SK-N-SH (cell line): ENCODE measurements around the gene CCR8. TPM values are rescaled to one million over a fixed set of nuclear protein-coding genes. Genes with fewer than 3 reads are reported as not detected.

ENCODE experiments used
- CTCF ChIA-PET: fragments of 300-600, 350-600 bp; formaldehyde crosslinking; extraction: SDS; loops from one replicate; lab custom pipeline; 2021; lab: Yijun Ruan, JAX
- POLR2A ChIA-PET: fragments of 350-600 bp; sonication (Branson Sonifier 250); formaldehyde crosslinking; extraction: SDS; loops from one replicate; lab custom pipeline; 2020; ENCODE audit warnings: antibody characterized with exemption, inconsistent platforms; lab: Yijun Ruan, JAX
- DNase-seq: peaks from one replicate; pipeline ENCODE4 v3.0.0; 2012
- H2AFZ ChIP-seq: fragments of 200-600 bp; sonication (generic); 2 replicates; pipeline ENCODE4 v1.8.1; 2016; ENCODE audit warnings: antibody characterized with exemption, mild to moderate bottlenecking, low read depth
- H3F3A ChIP-seq: fragments of 200-600 bp; sonication (generic); replicated peaks from 2 replicates; pipeline ENCODE3; 2016; ENCODE audit warnings: antibody characterized with exemption, mild to moderate bottlenecking; ENCODE audit not compliant: insufficient read depth
- H3K27ac ChIP-seq, 2 experiments: fragments of 200-500 bp in 1 of 2; fragments of 200-600 bp in 1 of 2; sonication (Bioruptor generic) in 1 of 2; sonication (generic), shearing (Covaris generic) in 1 of 2; 2 replicates each; pipeline versions ENCODE4 v1.5.1 to v1.6.1; 2014 to 2016; ENCODE audit warnings: low read depth in 2 of 2, inconsistent platforms in 1 of 2, low read length in 1 of 2, mild to moderate bottlenecking in 1 of 2, mixed read lengths in 1 of 2
- H3K27me3 ChIP-seq: fragments of 200-600 bp; sonication (generic), shearing (Covaris generic); 2 replicates; pipeline ENCODE4 v1.6.1; 2016; ENCODE audit warnings: mixed run types; ENCODE audit not compliant: insufficient read depth
- H3K36me3 ChIP-seq, 2 experiments: fragments of 200-500 bp in 1 of 2; fragments of 200-600 bp in 1 of 2; sonication (Bioruptor generic) in 1 of 2; sonication (generic) in 1 of 2; replicated peaks in 1 of 2; 2 replicates each; pipeline versions ENCODE3 to v1.5.1; 2014 to 2016; ENCODE audit warnings: low read length in 1 of 2, mild to moderate bottlenecking in 1 of 2; ENCODE audit not compliant: insufficient read depth in 2 of 2, control insufficient read depth in 1 of 2
- H3K4me1 ChIP-seq, 2 experiments: fragments of 200-500 bp in 1 of 2; fragments of 200-600 bp in 1 of 2; sonication (Bioruptor generic) in 1 of 2; sonication (generic), shearing (Covaris generic) in 1 of 2; 2 replicates each; pipeline versions ENCODE4 v1.5.1 to v1.6.1; 2014 to 2016; ENCODE audit warnings: low read depth in 1 of 2, low read length in 1 of 2, mixed run types in 1 of 2; ENCODE audit not compliant: insufficient read depth in 2 of 2, control insufficient read depth in 1 of 2
- H3K4me2 ChIP-seq: fragments of 200-600 bp; sonication (generic), shearing (Covaris generic); 2 replicates; pipeline ENCODE4 v1.6.1; 2017; ENCODE audit warnings: mixed run types
- H3K4me3 ChIP-seq, 2 experiments: fragments of 200-500 bp in 1 of 2; fragments of 200-600 bp in 1 of 2; sonication (Bioruptor generic) in 1 of 2; sonication (generic), shearing (Covaris generic) in 1 of 2; 2 replicates each; pipeline versions ENCODE4 v1.5.1 to v1.8.1; 2014 to 2016; ENCODE audit warnings: low read depth in 2 of 2, inconsistent platforms in 1 of 2, low read length in 1 of 2, mild to moderate bottlenecking in 1 of 2, mixed read lengths in 1 of 2, moderate library complexity in 1 of 2
- H3K79me2 ChIP-seq: fragments of 200-600 bp; sonication (generic); 2 replicates; pipeline ENCODE4 v1.8.1; 2017; ENCODE audit warnings: mild to moderate bottlenecking; ENCODE audit not compliant: insufficient read depth
- H3K9ac ChIP-seq: fragments of 200-600 bp; sonication (generic); 2 replicates; pipeline ENCODE4 v1.6.1; 2017; ENCODE audit warnings: mixed run types
- H3K9me2 ChIP-seq: fragments of 200-600 bp; sonication (generic); 2 replicates; pipeline ENCODE4 v1.6.1; 2017; ENCODE audit warnings: mixed run types
- H3K9me3 ChIP-seq: fragments of 200-600 bp; sonication (generic); 2 replicates; pipeline ENCODE4 v1.6.1; 2017; ENCODE audit warnings: mixed run types, mild to moderate bottlenecking, moderate library complexity
- H4K20me1 ChIP-seq: fragments of 200-600 bp; sonication (generic); 2 replicates; pipeline ENCODE4 v1.6.1; 2017; ENCODE audit warnings: mild to moderate bottlenecking, mixed run types; ENCODE audit not compliant: insufficient read depth
- CHD2 ChIP-seq: fragments of 150-350 bp; IDR thresholded peaks from 2 replicates; pipeline ENCODE4 v1.6.1; 2018; ENCODE audit warnings: low read length; ENCODE audit not compliant: partially characterized antibody
- EZH2phosphoT487 ChIP-seq: fragments of 200-600 bp; sonication (generic); IDR thresholded peaks from 2 replicates; pipeline ENCODE4 v1.6.1; 2017; ENCODE audit warnings: low read depth, mixed run types, mild to moderate bottlenecking, antibody characterized with exemption, moderate library complexity, borderline replicate concordance
- FOSL2 ChIP-seq: IDR thresholded peaks from 2 replicates; pipeline ENCODE4 v1.4.0; 2012; ENCODE audit warnings: low read depth, mild to moderate bottlenecking, moderate library complexity, borderline replicate concordance
- FOXM1 ChIP-seq: IDR thresholded peaks from 2 replicates; pipeline ENCODE4 v1.4.0; 2012; ENCODE audit warnings: low read depth, mild to moderate bottlenecking
- GATA2 ChIP-seq: sonication (generic); formaldehyde crosslinking; IDR thresholded peaks from 2 replicates; pipeline ENCODE4 v1.5.0; 2020; ENCODE audit warnings: mild to moderate bottlenecking, missing genetic modification reagents
- MEF2A ChIP-seq: IDR thresholded peaks from 2 replicates; pipeline ENCODE4 v1.4.0; 2012; ENCODE audit warnings: low read depth, borderline replicate concordance
- MXI1 ChIP-seq: IDR thresholded peaks from 2 replicates; pipeline ENCODE4 v1.6.1; 2012; ENCODE audit warnings: mild to moderate bottlenecking, low read depth, low read length, improper control_type of control experiment
- RAD21 ChIP-seq: IDR thresholded peaks from 2 replicates; pipeline ENCODE4 v1.6.1; 2012; ENCODE audit warnings: mild to moderate bottlenecking, low read length
- RCOR1 ChIP-seq: fragments of 150-350 bp; IDR thresholded peaks from 2 replicates; pipeline ENCODE4 v1.6.1; 2017; ENCODE audit warnings: antibody characterized with exemption, low read length
- RXRA ChIP-seq: IDR thresholded peaks from 2 replicates; pipeline ENCODE4 v1.4.0; 2012; ENCODE audit warnings: low read depth, mild to moderate bottlenecking, borderline replicate concordance
- TEAD4 ChIP-seq: IDR thresholded peaks from 2 replicates; pipeline ENCODE4 v1.4.0; 2012; ENCODE audit warnings: mild to moderate bottlenecking, borderline replicate concordance; ENCODE audit not compliant: insufficient read depth
- WGBS: methylation state at CpG from one replicate; pipeline ENCODE4 v1.1.6; 2017; ENCODE audit warnings: low lambda C conversion rate; 5-methylcytosine and 5-hydroxymethylcytosine counted together
- polyA plus RNA-seq, 3 experiments: library from polyadenylated mRNA; depleted of rRNA; stranded (reverse); fragments of >200 nt; gene quantifications; 2 replicates each; pipeline ENCODE4 v1.2.3, GENCODE V29; 2012
- TF ChIP-seq, protein P1 (sequence below): IDR thresholded peaks from 2 replicates; pipeline ENCODE4; 2012
- TF ChIP-seq, protein P2 (sequence below): IDR thresholded peaks from 2 replicates; pipeline ENCODE4 v1.4.0; 2012; ENCODE audit warnings: low read depth, borderline replicate concordance
- TF ChIP-seq, protein P3 (sequence below): IDR thresholded peaks from 2 replicates; pipeline ENCODE4 v1.4.0; 2012; ENCODE audit warnings: low read depth
- TF ChIP-seq, protein P4 (sequence below): IDR thresholded peaks from 2 replicates; pipeline ENCODE4 v1.4.0; 2012; ENCODE audit warnings: low read depth, borderline replicate concordance

CCR8 gene
- polyA plus RNA-seq, 1 of the 3 experiments (the other 2 are of a cell fraction): not detected

DNA sequence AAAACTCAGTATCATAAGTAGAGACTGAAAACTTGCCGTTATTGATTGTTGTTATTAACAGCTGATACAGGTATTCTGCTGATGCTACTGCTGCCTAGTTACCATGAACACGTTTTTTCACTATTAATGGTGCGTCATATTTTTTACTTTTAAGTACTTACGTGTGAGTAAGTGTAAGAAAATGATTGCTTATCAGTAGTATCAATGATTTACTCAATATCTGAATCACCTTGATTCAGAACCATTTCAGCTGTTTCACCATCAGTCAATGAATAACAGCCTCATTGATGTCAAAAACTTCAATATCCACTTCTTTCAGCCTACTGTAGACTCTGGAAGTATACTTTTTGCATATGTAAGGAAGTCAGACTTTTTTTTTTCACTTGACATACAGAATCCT is 4.7 kb downstream of the CCR8 start:
- H3K4me1 ChIP-seq: peaks cover 0 to 3% of the 10 kb centered on the region in 2 experiments; a peak in 1 of 4 replicates
- no peaks in the 10 kb centered on the region for H4K20me1 ChIP-seq
- no peaks in the 10 kb centered on the region for H3K36me3 ChIP-seq
- no peaks in the 10 kb centered on the region for H3K9me2 ChIP-seq
- no peak overlapping the region for H2AFZ ChIP-seq
- H3K4me2 ChIP-seq: no peak overlapping the region
- ChIA-PET POLR2A (no interaction called here), CTCF (no interaction called here)
- H3K9ac ChIP-seq: no peak overlapping the region
- no peaks in the 10 kb centered on the region for H3F3A ChIP-seq
- H3K27me3 ChIP-seq: no peaks in the 10 kb centered on the region
- H3K79me2 ChIP-seq: no peaks in the 10 kb centered on the region
- WGBS: 32% methylated on average over 4 of the region's 4 CpGs
- no peak for DNase-seq
- no peak overlapping the region for H3K27ac ChIP-seq
- TF ChIP-seq FOSL2: no peak
- H3K9me3 ChIP-seq: no peaks in the 10 kb centered on the region
- H3K4me3 ChIP-seq: no peak overlapping the region

DNA sequence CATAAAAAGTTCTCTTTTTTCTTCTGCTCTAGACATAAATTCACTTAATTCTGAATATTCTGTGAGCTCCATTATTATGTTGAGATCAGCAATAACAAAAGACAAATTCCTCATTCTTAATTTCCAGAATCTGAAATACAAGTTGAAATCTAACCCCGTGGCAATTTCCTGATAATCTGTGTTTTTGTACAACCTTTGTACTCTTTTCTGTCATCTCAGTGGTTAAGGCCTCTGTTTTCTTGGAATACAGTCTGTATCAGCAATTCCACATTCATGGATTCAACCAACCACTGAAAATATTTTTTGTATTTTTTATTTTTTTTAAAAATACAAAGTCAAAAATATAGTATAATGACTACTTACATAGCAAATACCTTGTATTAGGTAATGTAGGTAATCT is 8.7 kb downstream of the CCR8 start:
- no peak for DNase-seq
- no peak overlapping the region for H3K4me2 ChIP-seq
- H3K9me2 ChIP-seq: no peaks in the 10 kb centered on the region
- H3K4me3 ChIP-seq: no peak overlapping the region
- ChIA-PET CTCF (no interaction called here), POLR2A (no interaction called here)
- H3K27me3 ChIP-seq: no peaks in the 10 kb centered on the region
- WGBS: 17% methylated on average over 1 of the region's 1 CpG
- H3K9ac ChIP-seq: no peak overlapping the region
- no peaks in the 10 kb centered on the region for H3K4me1 ChIP-seq
- no peaks in the 10 kb centered on the region for H3K36me3 ChIP-seq
- no peaks in the 10 kb centered on the region for H3F3A ChIP-seq
- TF ChIP-seq MEF2A (no peak), EZH2phosphoT487 (no peak), FOXM1 (no peak), MXI1 (no peak), GATA2 (no peak), RAD21 (no peak), RXRA (no peak), CHD2 (no peak), RCOR1 (no peak), TEAD4 (no peak)
- TF ChIP-seq, protein P1, sequence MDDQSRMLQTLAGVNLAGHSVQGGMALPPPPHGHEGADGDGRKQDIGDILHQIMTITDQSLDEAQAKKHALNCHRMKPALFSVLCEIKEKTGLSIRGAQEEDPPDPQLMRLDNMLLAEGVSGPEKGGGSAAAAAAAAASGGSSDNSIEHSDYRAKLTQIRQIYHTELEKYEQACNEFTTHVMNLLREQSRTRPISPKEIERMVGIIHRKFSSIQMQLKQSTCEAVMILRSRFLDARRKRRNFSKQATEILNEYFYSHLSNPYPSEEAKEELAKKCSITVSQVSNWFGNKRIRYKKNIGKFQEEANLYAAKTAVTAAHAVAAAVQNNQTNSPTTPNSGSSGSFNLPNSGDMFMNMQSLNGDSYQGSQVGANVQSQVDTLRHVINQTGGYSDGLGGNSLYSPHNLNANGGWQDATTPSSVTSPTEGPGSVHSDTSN: no peak
- TF ChIP-seq, protein P2, sequence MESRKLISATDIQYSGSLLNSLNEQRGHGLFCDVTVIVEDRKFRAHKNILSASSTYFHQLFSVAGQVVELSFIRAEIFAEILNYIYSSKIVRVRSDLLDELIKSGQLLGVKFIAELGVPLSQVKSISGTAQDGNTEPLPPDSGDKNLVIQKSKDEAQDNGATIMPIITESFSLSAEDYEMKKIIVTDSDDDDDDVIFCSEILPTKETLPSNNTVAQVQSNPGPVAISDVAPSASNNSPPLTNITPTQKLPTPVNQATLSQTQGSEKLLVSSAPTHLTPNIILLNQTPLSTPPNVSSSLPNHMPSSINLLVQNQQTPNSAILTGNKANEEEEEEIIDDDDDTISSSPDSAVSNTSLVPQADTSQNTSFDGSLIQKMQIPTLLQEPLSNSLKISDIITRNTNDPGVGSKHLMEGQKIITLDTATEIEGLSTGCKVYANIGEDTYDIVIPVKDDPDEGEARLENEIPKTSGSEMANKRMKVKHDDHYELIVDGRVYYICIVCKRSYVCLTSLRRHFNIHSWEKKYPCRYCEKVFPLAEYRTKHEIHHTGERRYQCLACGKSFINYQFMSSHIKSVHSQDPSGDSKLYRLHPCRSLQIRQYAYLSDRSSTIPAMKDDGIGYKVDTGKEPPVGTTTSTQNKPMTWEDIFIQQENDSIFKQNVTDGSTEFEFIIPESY: no peak
- TF ChIP-seq, protein P3, sequence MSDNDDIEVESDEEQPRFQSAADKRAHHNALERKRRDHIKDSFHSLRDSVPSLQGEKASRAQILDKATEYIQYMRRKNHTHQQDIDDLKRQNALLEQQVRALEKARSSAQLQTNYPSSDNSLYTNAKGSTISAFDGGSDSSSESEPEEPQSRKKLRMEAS: no peak
- TF ChIP-seq, protein P4, sequence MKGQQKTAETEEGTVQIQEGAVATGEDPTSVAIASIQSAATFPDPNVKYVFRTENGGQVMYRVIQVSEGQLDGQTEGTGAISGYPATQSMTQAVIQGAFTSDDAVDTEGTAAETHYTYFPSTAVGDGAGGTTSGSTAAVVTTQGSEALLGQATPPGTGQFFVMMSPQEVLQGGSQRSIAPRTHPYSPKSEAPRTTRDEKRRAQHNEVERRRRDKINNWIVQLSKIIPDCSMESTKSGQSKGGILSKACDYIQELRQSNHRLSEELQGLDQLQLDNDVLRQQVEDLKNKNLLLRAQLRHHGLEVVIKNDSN: no peak
- TF ChIP-seq, all 33 proteins: peak for 0
- Histone ChIP-seq H3K79me2 (no peaks in the 10 kb centered on the region), H4K20me1 (no peaks in the 10 kb centered on the region), H3K9me3 (no peaks in the 10 kb centered on the region), H3K27ac (no peak overlapping the region), H2AFZ (no peak overlapping the region)
